ENCODE results near the gene LRRC74B. TPM values are rescaled to one million over a fixed set of nuclear protein-coding genes. Genes with fewer than 3 reads are reported as not detected.

LRRC74B gene
- total RNA-seq, 1 donor from 2014 or later: 3.6 TPM

- no peak overlapping the region for H3K27ac ChIP-seq
- intact Hi-C loops (cut with DNase I): no loop called here
- H3K9me3 ChIP-seq: no peaks in the 10 kb centered on the region
- H3K36me3 ChIP-seq: peaks cover 69% of the 10 kb centered on the region
- DNase-seq (no peak), ATAC-seq (no peak)
- H3K4me3 ChIP-seq: no peak overlapping the region
- no peaks in the 10 kb centered on the region for H3K27me3 ChIP-seq (ENCODE audit: low read depth)
- no peak for TF ChIP-seq CTCF (IDR thresholded peaks at IDR 0.05)
- peaks cover 30% of the 10 kb centered on the region for H3K4me1 ChIP-seq
Measured at GRCh38 chr22:20998411-20999336, 47.1 kb upstream of the LRRC74B start.

DNA sequence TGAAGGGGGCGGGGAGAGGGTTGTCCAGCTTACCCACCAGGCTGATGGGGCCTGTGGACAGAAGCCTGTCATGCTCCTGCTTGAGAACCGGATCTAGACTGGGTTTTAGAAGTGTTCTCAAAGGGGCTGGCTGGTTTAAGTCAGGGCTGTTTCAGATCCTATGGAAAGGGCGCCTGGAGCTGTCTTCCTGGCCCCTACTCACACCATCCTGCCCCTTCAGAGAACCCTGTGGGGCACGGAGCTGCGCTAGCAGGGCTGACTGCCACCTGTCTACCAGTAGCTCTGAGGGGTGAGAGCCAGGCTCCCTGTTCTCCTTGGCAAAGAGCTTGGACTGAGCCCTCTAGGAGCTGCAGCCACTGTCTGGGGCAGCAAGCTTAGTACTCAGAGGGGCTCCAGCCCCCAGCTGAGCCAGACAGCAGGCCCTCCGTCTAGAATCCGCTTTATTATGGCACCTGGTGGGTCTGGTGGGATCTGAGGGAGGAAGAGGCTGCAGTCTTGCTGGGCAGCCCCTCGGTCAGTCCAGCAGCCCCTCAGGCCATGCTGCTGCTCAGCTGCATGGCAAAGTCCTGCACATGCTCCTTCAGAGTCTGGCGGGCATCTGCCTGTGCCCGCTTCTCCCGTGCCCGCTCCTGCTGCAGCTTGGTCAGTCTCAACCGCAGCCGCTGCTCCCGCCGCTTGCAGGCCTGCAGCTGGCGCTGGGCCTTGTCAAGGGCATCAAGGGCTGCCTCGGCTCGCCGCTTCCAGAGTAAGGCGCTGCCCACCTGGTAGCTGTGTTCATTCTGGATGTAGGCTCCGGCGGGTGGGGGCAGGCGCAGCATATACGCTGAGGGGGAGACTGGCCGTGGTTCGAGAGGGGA lies 46.2 kb upstream of the LRRC74B start:
- H3K4me3 ChIP-seq: peak overlapping the region; percentile 90
- intact Hi-C loops (cut with DNase I): no loop called here
- no peak overlapping the region for H3K27ac ChIP-seq
- H3K27me3 ChIP-seq (ENCODE audit: low read depth): no peaks in the 10 kb centered on the region
- TF ChIP-seq CTCF (IDR thresholded peaks at IDR 0.05): no peak
- DNase-seq: no peak
- no peaks in the 10 kb centered on the region for H3K9me3 ChIP-seq
- no peak for ATAC-seq
- peaks cover 60% of the 10 kb centered on the region for H3K36me3 ChIP-seq
- peaks cover 34% of the 10 kb centered on the region for H3K4me1 ChIP-seq

GRCh38 chr22:21000207-21000986 lies 45.3 kb upstream of the LRRC74B start:
- peaks cover 34% of the 10 kb centered on the region for H3K4me1 ChIP-seq
- intact Hi-C loops (cut with DNase I): no loop called here
- peak overlapping the region; percentile 99 for H3K27ac ChIP-seq
- no peak for TF ChIP-seq CTCF (IDR thresholded peaks at IDR 0.05)
- DNase-seq: no peak
- H3K36me3 ChIP-seq: peaks cover 52% of the 10 kb centered on the region
- H3K27me3 ChIP-seq (ENCODE audit: low read depth): no peaks in the 10 kb centered on the region
- peak overlapping the region; percentile 90 for H3K4me3 ChIP-seq
- no peaks in the 10 kb centered on the region for H3K9me3 ChIP-seq
- ATAC-seq: no peak

GRCh38 chr22:21000987-21001600 lies 44.7 kb upstream of the LRRC74B start:
- DNase-seq (no peak), ATAC-seq (no peak)
- H3K4me1 ChIP-seq: peaks cover 34% of the 10 kb centered on the region
- no peak for TF ChIP-seq CTCF (IDR thresholded peaks at IDR 0.05)
- H3K9me3 ChIP-seq: no peaks in the 10 kb centered on the region
- H3K27ac ChIP-seq: peak overlapping the region; percentile 99
- H3K36me3 ChIP-seq: peaks cover 45% of the 10 kb centered on the region
- peak overlapping the region; percentile 90 for H3K4me3 ChIP-seq
- intact Hi-C loops (cut with DNase I): no loop called here
- no peaks in the 10 kb centered on the region for H3K27me3 ChIP-seq (ENCODE audit: low read depth)

All from lower lobe of right lung (tissue), 2 donors.